IPS DF 19.7 (cell line): ENCODE data around the gene ECT2.
"Not testable (repeated sequence)": the region's sequence is repeated elsewhere in the genome, so short reads cannot be mapped to it uniquely, and the experiment has no call there.

Source experiments
- DNase-seq: peaks from one replicate; pipeline ENCODE4 v3.0.0-alpha.2; 2013; ENCODE audit warnings: low read depth, low spot score

ECT2 gene

DNA sequence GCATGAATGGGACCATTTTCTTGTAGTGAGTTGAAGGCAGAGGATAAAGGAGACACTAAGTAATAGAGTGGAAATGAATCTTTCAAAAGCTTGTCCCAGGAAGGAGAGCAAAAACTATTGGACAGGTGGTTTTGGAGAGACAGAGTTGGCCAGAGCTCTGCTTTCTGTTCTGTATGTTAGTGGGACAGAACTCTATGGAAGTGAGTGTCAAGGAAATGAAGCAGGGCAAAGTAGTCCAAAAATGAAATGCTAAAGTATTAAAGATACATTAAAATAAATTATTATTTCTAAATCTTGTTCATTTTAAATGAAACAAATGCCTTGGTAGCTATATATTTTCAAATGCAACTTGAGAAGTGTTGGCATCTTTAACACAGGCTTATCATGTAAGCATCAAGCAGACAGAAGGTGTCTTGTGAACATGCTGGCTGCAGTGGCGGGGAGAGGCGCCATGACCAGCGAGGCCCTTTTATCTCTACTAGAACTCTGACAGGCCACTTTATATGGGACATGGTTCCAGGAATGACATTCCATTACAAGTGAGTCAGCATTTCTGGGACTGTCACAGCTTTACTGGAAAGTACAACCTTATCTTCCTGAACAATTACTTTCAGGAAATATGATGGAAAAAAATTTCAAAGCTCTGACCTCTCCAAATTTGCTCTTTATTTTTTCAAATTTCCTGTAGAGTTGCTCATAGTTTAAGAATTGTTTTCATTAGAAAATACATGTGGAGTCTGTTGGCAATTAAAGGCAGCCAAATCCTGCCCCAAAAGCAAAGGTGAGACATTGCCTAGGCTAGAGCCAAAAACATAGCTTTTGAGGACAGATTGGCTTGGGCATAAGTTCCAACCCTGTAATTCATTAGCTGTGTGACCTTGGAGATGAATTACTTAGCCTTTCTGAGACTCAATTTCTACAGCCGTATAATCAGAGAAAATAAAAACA is 106.5 kb downstream of the ECT2 start:
- DNase-seq: no peak

DNA sequence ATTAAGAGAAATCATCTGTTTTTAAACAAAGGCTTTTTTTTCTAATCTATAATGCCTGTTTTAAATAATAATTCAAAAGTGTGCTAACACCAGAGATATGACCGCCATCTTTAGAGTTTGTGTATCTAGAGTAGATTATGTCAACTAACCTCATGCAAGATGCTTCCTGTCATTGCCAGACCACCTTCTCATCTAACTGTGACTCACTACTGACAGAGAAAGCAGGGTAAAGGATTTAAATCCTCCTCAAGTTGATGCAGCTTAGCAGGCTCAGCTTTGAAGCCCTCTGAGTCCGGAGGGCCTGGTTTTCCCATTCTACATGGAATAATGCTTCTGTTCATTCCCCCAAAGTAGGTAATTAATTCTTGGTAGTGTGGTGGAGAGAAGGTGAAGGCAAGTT is 108.5 kb downstream of the ECT2 start:
- DNase-seq: no peak

DNA sequence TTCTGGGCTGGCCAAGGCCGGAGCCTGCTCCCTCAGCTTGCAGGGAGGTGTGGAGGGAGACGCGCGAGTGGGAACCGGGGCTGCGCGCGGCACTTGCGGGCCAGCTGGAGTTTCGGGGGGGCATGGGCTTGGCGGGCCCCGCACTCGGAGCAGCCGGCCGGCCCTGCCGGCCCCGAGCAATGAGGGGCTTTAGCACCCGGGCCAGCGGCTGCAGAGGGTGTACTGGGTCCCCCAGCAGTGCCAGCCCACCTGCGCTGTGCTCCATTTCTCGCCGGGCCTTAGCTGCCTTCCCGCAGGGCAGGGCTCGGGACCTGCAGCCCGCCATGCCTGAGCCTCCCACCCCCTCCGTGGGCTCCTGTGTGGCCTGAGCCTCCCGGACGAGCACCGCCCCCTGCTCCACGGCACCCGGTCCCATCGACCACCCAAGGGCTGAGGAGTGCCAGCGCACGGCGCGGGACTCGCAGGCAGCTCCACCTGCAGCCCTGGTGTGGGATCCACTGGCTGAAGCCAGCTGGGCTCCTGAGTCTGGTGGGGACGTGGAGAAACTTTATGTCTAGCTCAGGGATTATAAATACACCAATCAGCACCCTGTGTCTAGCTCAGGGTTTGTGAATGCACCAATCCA is 116.3 kb downstream of the ECT2 start:
- not testable (repeated sequence) for DNase-seq

DNA sequence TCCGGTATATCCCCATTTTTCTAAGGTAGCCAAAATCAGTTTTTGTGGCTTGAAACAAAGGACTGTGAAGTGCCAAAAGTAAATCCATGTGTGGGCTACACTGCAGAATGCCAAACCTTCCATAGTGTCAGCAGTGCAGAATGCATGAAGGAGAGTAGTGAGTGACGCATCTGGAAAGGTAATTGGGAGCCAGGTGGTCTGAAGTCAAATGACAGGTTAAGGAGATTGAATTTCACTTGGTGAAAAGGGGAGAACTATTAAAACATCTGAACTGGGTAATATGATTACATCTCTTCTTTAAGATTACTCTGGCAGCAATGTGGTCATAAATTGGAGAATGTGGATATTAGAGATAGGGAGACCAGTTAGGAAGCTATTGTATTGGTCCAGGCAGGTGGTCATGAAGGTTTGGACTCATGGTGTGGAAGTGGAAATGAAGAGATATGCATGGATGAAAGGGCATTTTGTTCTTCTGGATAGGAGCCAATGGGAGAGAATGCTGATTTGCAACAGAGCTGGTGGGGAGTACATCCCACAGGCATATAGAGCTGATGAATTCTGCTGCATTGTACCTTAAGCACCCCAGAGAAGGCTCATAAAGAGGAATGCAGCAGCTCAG is 118.2 kb downstream of the ECT2 start:
- DNase-seq: no peak

DNA sequence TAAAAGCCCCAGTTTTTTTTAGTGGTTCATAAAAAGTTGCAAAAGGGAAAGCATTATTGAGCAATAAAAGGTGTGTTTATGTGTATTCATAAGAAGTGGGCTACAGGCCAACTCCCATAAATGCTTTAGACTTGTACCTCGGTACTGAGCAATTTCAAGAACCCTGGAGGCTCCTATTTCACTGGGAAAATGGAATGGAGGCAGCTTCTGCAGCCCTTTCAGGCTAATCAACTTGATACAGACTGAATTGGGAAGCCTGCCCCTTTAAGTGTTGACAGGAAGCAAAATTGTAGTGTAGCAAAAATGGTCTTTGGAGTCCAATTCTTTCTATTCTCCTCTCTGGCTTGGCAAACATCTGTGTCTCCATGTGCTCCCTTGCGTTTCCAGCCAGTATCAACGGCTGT is 118.8 kb downstream of the ECT2 start:
- no peak for DNase-seq

DNA sequence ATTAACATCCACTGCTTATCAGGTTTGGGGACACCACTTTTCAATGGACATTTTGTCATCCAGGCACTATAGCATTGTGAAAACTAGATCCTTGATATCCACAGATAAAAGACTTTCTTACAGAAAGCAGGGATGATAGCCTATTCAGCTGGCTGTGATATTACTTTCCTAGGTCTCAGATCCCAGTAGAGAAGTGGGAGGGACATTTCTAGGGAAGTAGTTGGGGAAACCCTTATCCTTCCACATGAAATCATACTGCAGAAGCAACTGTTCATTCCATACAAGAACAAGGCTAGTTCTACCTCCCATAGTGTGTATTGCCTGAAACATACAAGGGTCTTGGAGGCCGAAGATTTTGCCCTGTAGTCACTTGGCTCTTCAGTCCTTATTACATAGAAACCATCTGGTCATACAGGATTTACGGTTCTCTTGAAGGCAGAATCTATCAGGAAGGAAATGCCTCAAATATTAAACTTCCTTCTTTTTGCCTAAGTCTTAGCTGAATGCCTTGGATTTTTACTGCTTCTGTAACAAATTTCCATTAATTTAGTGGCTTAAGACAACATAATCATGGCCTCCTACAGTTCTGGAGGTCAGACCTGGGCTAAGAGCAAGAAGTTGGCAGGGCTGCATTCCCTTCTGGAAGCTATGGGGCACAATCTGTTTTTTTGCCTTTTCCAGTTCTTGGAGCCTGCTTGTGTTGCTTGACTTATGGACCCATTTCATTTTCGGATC is 119.4 kb downstream of the ECT2 start:
- no peak for DNase-seq
